Activated B cell treated with CpG ODN at 0.5 μM for 24 hours (primary cell): ENCODE measurements around the gene MARCO. TPM values are rescaled to one million over a fixed set of nuclear protein-coding genes. Genes with fewer than 3 reads are reported as not detected.

Source experiments
- ATAC-seq: fragments of 200-7000 bp; cut with Tn5 transposase; one replicate; pipeline ENCODE4 v1.10.0; 2021; ENCODE audit warnings: low read depth, mild to moderate bottlenecking, moderate library complexity
- CTCF ChIA-PET: fragments of 350-600 bp; sonication (Branson Sonifier 250); formaldehyde crosslinking; loops from one replicate; lab custom pipeline; 2021; ENCODE audit warnings: antibody characterized with exemption; lab: Charles Lee
- POLR2A ChIA-PET: fragments of 350-600 bp; sonication (Branson Sonifier 250); formaldehyde crosslinking; loops from one replicate; lab custom pipeline; 2021; ENCODE audit warnings: antibody characterized with exemption; lab: Charles Lee
- DNase-seq: peaks from one replicate; pipeline ENCODE4 v3.0.0; 2022
- H3K27ac Mint-ChIP-seq: one replicate; pipeline ENCODE4 v1.8.0; 2020; ENCODE audit warnings: mixed read lengths
- H3K27me3 Mint-ChIP-seq: one replicate; pipeline ENCODE4 v1.8.0; 2021; ENCODE audit warnings: mixed read lengths
- H3K36me3 Mint-ChIP-seq: one replicate; pipeline ENCODE4 v1.8.0; 2021; ENCODE audit warnings: low read depth, mixed read lengths
- H3K4me1 Mint-ChIP-seq: one replicate; pipeline ENCODE4 v1.8.0; 2021; ENCODE audit warnings: mixed read lengths
- H3K4me3 Mint-ChIP-seq: one replicate; pipeline ENCODE4 v1.8.0; 2020; ENCODE audit warnings: mild to moderate bottlenecking, mixed read lengths
- H3K9me3 Mint-ChIP-seq: one replicate; pipeline ENCODE4 v1.8.0; 2020; ENCODE audit warnings: mixed read lengths
- CTCF ChIP-seq: fragments of 200-600 bp; IDR thresholded peaks from one replicate; pipeline ENCODE4 v1.8.0; 2022; ENCODE audit warnings: antibody characterized with exemption, mild to moderate bottlenecking
- intact Hi-C: fragments of 100-400 bp; cut with micrococcal nuclease; formaldehyde crosslinking; loops from one replicate; pipeline ENCODE4 v1.15.1; 2024
- total RNA-seq: library from RNA; stranded (reverse); gene quantifications from 2 replicates; pipeline ENCODE4 v1.2.3, GENCODE V29; 2022

Gene MARCO
- total RNA-seq, 1 donor from 2014 or later, result not detected

GRCh38 chr2:118971245-118972122, 29.5 kb downstream of the MARCO start:
- peaks cover 4% of the 10 kb centered on the region for H3K27me3 Mint-ChIP-seq
- ChIA-PET CTCF (no interaction called here), POLR2A (no interaction called here)
- no peak overlapping the region for H3K4me3 Mint-ChIP-seq
- intact Hi-C loops, result no loop called here
- H3K9me3 Mint-ChIP-seq, result no peaks in the 10 kb centered on the region
- no peak overlapping the region for H3K27ac Mint-ChIP-seq
- no peaks in the 10 kb centered on the region for H3K36me3 Mint-ChIP-seq
- no peak for DNase-seq
- no peak for ATAC-seq
- no peaks in the 10 kb centered on the region for H3K4me1 Mint-ChIP-seq
- no peak for TF ChIP-seq CTCF

DNA sequence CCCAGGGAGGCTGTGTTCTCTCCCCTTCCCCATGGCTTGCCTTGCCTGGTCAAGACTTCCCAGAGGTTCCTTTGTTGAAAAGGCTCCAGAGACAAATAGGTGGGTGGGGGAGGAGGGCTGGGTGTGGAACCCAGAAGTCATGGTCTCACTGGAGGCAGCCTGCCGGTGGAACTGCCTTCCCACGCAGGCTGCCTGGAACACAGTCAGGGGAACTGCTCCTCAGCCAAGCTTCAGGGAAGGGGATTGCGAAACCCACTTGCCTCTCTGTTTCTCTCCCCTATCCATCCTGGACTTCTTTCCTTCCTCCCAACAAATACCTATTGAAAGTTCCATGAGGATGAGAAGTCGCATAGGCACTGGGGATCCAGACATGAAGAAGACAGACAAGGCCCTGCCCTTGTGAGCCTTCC, 31.6 kb downstream of the MARCO start:
- DNase-seq (no peak), ATAC-seq (no peak)
- no peak overlapping the region for H3K4me3 Mint-ChIP-seq
- ChIA-PET CTCF (no interaction called here), POLR2A (no interaction called here)
- no peaks in the 10 kb centered on the region for H3K4me1 Mint-ChIP-seq
- intact Hi-C loops, result no loop called here
- H3K27ac Mint-ChIP-seq, result no peak overlapping the region
- H3K9me3 Mint-ChIP-seq, result no peaks in the 10 kb centered on the region
- no peaks in the 10 kb centered on the region for H3K36me3 Mint-ChIP-seq
- no peak for TF ChIP-seq CTCF
- peaks cover 8% of the 10 kb centered on the region for H3K27me3 Mint-ChIP-seq

DNA sequence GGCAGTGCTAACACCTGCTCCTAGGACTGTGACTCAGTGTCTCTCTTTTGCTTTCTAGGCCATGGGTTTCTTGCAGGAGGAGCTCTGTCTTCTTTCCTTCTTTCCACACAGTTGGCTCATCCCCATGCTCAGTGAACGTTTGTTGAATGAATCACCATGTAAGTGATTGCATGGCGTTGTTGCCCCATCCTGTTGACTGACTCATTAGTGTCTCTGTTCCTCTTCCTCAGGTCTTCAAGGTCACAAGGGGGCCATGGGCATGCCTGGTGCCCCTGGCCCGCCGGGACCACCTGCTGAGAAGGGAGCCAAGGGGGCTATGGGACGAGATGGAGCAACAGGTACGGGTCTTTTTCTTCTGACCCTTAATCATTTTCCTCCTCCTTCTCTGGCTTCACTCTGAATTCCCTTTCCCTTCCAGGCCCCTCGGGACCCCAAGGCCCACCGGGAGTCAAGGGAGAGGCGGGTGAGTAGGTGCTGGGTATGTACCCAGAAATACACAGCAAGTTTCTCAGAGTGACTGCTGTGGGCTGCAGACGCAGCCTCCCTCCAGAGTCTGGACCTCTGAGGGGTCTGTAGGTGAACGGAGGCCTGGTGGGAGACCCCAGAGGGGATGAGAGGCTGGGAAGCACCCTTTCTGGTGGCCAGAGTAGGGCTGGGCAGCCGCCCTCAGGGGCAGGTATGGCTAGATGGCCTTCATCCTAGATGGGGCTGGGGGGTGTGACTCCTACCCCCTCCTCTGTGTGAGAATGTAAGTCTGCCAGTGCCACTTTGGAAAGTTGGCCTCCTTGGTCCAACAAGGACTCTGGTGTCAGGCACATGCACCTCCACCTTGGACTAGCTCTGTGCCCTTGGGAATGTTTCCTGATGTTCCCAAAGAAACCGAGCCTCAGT, 32.4 kb downstream of the MARCO start:
- no peak for ATAC-seq
- H3K9me3 Mint-ChIP-seq, result no peaks in the 10 kb centered on the region
- intact Hi-C loops, result no loop called here
- H3K4me3 Mint-ChIP-seq, result no peak overlapping the region
- TF ChIP-seq CTCF, result no peak
- POLR2A ChIA-PET, result no interaction called here
- H3K4me1 Mint-ChIP-seq, result no peaks in the 10 kb centered on the region
- no peak overlapping the region for H3K27ac Mint-ChIP-seq
- DNase-seq, result no peak
- peaks cover 8% of the 10 kb centered on the region for H3K27me3 Mint-ChIP-seq
- no peaks in the 10 kb centered on the region for H3K36me3 Mint-ChIP-seq
- CTCF ChIA-PET, result no interaction called here

DNA sequence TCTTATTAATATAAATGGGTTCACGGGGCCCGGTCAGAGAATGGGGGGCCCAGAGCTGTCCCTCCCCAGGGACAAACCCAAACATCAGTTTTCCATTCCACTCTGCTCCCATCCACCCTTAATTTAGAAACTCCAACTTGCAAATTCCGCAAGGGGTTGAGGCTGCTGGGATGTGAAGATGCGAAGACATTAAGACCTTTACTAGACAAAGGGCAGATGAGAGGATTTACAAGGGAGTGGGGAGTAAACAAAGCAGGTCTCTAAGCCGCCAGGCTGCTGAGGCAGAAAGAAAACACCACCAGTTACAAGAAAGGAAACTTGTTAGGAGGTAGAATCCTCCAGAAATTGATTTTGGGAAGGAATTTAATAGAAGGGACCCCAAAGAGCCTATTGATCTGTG, 33.1 kb downstream of the MARCO start:
- Mint-ChIP-seq H3K36me3 (no peaks in the 10 kb centered on the region), H3K9me3 (no peaks in the 10 kb centered on the region), H3K4me1 (no peaks in the 10 kb centered on the region), H3K4me3 (no peak overlapping the region), H3K27me3 (peaks cover 8% of the 10 kb centered on the region), H3K27ac (no peak overlapping the region)
- POLR2A ChIA-PET, result no interaction called here
- intact Hi-C loops, result no loop called here
- CTCF ChIA-PET, result no interaction called here
- TF ChIP-seq CTCF, result no peak
- DNase-seq (no peak), ATAC-seq (no peak)

DNA sequence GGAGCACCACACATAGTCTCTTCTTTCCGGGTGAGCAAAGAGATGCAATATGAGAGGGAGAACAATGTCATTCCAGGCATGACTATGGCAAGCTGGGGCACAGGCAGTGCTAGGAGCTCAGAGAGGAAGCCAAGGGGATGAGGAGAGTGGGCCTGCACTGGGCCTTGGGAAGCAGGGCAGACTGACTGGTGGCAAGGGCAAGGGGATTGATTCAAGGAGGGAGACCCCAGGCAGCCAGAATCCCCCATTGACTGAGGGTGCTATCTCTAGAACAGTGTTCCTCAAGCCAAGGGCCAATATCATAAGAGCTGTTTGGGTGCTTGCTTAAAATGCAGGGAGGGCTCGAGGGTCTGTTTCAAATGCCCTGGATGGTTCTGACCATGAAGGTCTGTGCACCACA, 36.1 kb downstream of the MARCO start:
- H3K36me3 Mint-ChIP-seq, result no peaks in the 10 kb centered on the region
- DNase-seq (no peak), ATAC-seq (no peak)
- ChIA-PET CTCF (no interaction called here), POLR2A (no interaction called here)
- no peak overlapping the region for H3K27ac Mint-ChIP-seq
- intact Hi-C loops, result no loop called here
- H3K9me3 Mint-ChIP-seq, result no peaks in the 10 kb centered on the region
- no peak overlapping the region for H3K4me3 Mint-ChIP-seq
- peaks cover 9% of the 10 kb centered on the region for H3K27me3 Mint-ChIP-seq
- no peaks in the 10 kb centered on the region for H3K4me1 Mint-ChIP-seq
- TF ChIP-seq CTCF, result no peak
